HUES48 (cell line): ENCODE results near the gene KIF18A.
"Not testable (repeated sequence)": the region's sequence is repeated elsewhere in the genome, so short reads cannot be mapped to it uniquely, and the experiment has no call there.

Experiments
- H3K27ac ChIP-seq: one replicate; pipeline ENCODE4 v1.7.0; 2013; ENCODE audit warnings: low read depth, low read length, inconsistent platforms
- H3K27me3 ChIP-seq: 2 replicates; pipeline ENCODE4 v1.6.1; 2013; ENCODE audit warnings: mild to moderate bottlenecking, low read length; ENCODE audit not compliant: control insufficient read depth, insufficient read depth
- H3K36me3 ChIP-seq: 2 replicates; pipeline ENCODE4 v1.6.1; 2013; ENCODE audit warnings: low read length; ENCODE audit not compliant: control insufficient read depth, insufficient read depth
- H3K4me1 ChIP-seq: 2 replicates; pipeline ENCODE4 v1.6.1; 2013; ENCODE audit warnings: mild to moderate bottlenecking, low read length; ENCODE audit not compliant: control insufficient read depth, insufficient read depth
- H3K4me3 ChIP-seq: 2 replicates; pipeline ENCODE4 v1.5.1; 2013; ENCODE audit warnings: mild to moderate bottlenecking, low read depth, low read length
- H3K9ac ChIP-seq: 2 replicates; pipeline ENCODE4 v1.6.1; 2013; ENCODE audit warnings: mild to moderate bottlenecking, low read depth, low read length, moderate library complexity
- H3K9me3 ChIP-seq: 2 replicates; pipeline ENCODE4 v1.6.1; 2013; ENCODE audit warnings: low read length; ENCODE audit not compliant: control insufficient read depth, insufficient read depth

The KIF18A gene

GRCh38 chr11:28087693-28088092 lies 20.3 kb downstream of the KIF18A start:
- not testable (repeated sequence) for H3K4me1 ChIP-seq, H3K9ac ChIP-seq, H3K4me3 ChIP-seq, H3K27ac ChIP-seq, H3K9me3 ChIP-seq, H3K27me3 ChIP-seq
- peaks cover 75% of the 10 kb centered on the region for H3K36me3 ChIP-seq

GRCh38 chr11:28087192-28087591 lies 20.8 kb downstream of the KIF18A start:
- not testable (repeated sequence) for H3K27ac ChIP-seq, H3K27me3 ChIP-seq
- peaks cover 80% of the 10 kb centered on the region for H3K36me3 ChIP-seq

GRCh38 chr11:28086569-28086968 lies 21.4 kb downstream of the KIF18A start:
- no peaks in the 10 kb centered on the region for H3K9me3 ChIP-seq
- H3K9ac ChIP-seq: no peak overlapping the region
- peaks cover 87% of the 10 kb centered on the region for H3K36me3 ChIP-seq
- no peaks in the 10 kb centered on the region for H3K4me1 ChIP-seq
- no peak overlapping the region for H3K27ac ChIP-seq
- H3K4me3 ChIP-seq: no peak overlapping the region
- no peaks in the 10 kb centered on the region for H3K27me3 ChIP-seq

More at GRCh38 chr11:28087192-28087591, 20.8 kb downstream of the KIF18A start:
- not testable (repeated sequence) for H3K4me1 ChIP-seq, H3K9ac ChIP-seq, H3K4me3 ChIP-seq, H3K9me3 ChIP-seq

GRCh38 chr11:28083118-28083517 lies 24.8 kb downstream of the KIF18A start:
- no peak overlapping the region for H3K27ac ChIP-seq
- H3K4me3 ChIP-seq: no peak overlapping the region
- H3K9ac ChIP-seq: no peak overlapping the region
- H3K36me3 ChIP-seq: peaks cover 88% of the 10 kb centered on the region
- no peaks in the 10 kb centered on the region for H3K27me3 ChIP-seq
- no peaks in the 10 kb centered on the region for H3K9me3 ChIP-seq
- no peaks in the 10 kb centered on the region for H3K4me1 ChIP-seq

GRCh38 chr11:28077521-28077920 lies 30.4 kb downstream of the KIF18A start:
- Histone ChIP-seq H3K27me3 (no peaks in the 10 kb centered on the region), H3K27ac (no peak overlapping the region), H3K9me3 (no peaks in the 10 kb centered on the region), H3K36me3 (peaks cover 73% of the 10 kb centered on the region), H3K4me3 (no peak overlapping the region), H3K4me1 (no peaks in the 10 kb centered on the region), H3K9ac (no peak overlapping the region)

- H3K9me3 ChIP-seq: no peaks in the 10 kb centered on the region
- no peak overlapping the region for H3K4me3 ChIP-seq
- no peak overlapping the region for H3K27ac ChIP-seq
- H3K36me3 ChIP-seq: peaks cover 44% of the 10 kb centered on the region
- H3K9ac ChIP-seq: no peak overlapping the region
- no peaks in the 10 kb centered on the region for H3K27me3 ChIP-seq
- H3K4me1 ChIP-seq: no peaks in the 10 kb centered on the region
Measured at GRCh38 chr11:28072321-28072720, 35.6 kb downstream of the KIF18A start.

- Histone ChIP-seq H3K27me3 (no peaks in the 10 kb centered on the region), H3K4me1 (no peaks in the 10 kb centered on the region), H3K36me3 (peaks cover 38% of the 10 kb centered on the region), H3K27ac (no peak overlapping the region), H3K9ac (no peak overlapping the region), H3K9me3 (no peaks in the 10 kb centered on the region), H3K4me3 (no peak overlapping the region)
Measured at GRCh38 chr11:28071305-28071704, 36.7 kb downstream of the KIF18A start.

- Histone ChIP-seq H3K27me3 (no peaks in the 10 kb centered on the region), H3K27ac (no peak overlapping the region), H3K9me3 (no peaks in the 10 kb centered on the region), H3K36me3 (peaks cover 60% of the 10 kb centered on the region), H3K4me1 (no peaks in the 10 kb centered on the region), H3K4me3 (no peak overlapping the region), H3K9ac (no peak overlapping the region)
Measured at GRCh38 chr11:28058333-28058732, 49.6 kb downstream of the KIF18A start.

GRCh38 chr11:28054821-28055220 lies 53.1 kb downstream of the KIF18A start:
- H3K9ac ChIP-seq: no peak overlapping the region
- H3K27ac ChIP-seq: no peak overlapping the region
- peaks cover 34% of the 10 kb centered on the region for H3K36me3 ChIP-seq
- H3K4me1 ChIP-seq: no peaks in the 10 kb centered on the region
- no peak overlapping the region for H3K4me3 ChIP-seq
- no peaks in the 10 kb centered on the region for H3K9me3 ChIP-seq
- H3K27me3 ChIP-seq: no peaks in the 10 kb centered on the region

- Histone ChIP-seq H3K9me3 (no peaks in the 10 kb centered on the region), H3K27ac (no peak overlapping the region), H3K4me1 (no peaks in the 10 kb centered on the region), H3K9ac (no peak overlapping the region), H3K36me3 (peaks cover 10% of the 10 kb centered on the region; the same call in 1 of the 2 replicates), H3K27me3 (no peaks in the 10 kb centered on the region), H3K4me3 (no peak overlapping the region)
Measured at GRCh38 chr11:28049338-28050216, 58.4 kb downstream of the KIF18A start.

GRCh38 chr11:28048812-28049211 lies 59.1 kb downstream of the KIF18A start:
- Histone ChIP-seq H3K27ac (no peak overlapping the region), H3K9ac (no peak overlapping the region), H3K36me3 (peaks cover 9% of the 10 kb centered on the region), H3K27me3 (no peaks in the 10 kb centered on the region), H3K4me3 (no peak overlapping the region), H3K9me3 (no peaks in the 10 kb centered on the region), H3K4me1 (no peaks in the 10 kb centered on the region)
